Epithelial cell of esophagus (primary cell): ENCODE results near the gene ITGA1.

Experiments used
- DNase-seq: peaks from one replicate; pipeline ENCODE4 v3.0.0; 2010; ENCODE audit warnings: low read depth
- H3K4me3 ChIP-seq: 2 replicates; pipeline ENCODE4 v1.5.1; 2011; ENCODE audit warnings: mild to moderate bottlenecking, low read length, control low read depth
- TF ChIP-seq, protein P1 (sequence below): IDR thresholded peaks from 2 replicates; pipeline ENCODE4 v1.5.1; 2011; ENCODE audit warnings: low read depth, mild to moderate bottlenecking, low read length, control low read depth, inconsistent platforms; ENCODE audit not compliant: insufficient read depth; ENCODE audit errors: missing control alignments

Gene ITGA1

DNA sequence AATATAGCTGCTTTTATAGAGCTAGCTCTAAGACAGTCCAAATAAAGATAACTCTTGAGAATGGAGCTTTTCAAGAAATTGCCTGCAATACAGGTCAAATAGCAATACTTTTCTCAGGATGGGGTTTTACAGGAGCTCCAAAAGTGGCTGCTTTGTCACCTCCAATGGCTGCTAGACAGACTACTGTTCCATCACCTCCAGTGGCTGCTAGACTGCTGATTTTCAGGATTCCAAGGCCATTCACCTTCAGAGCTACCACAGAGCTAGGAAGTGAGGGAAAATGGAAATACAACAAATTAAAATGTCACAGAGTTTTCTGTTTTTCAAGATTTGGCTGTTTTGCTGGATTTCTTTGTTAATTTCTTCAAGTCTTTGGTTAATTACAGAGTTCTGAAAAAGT, 8.5 kb upstream of the ITGA1 start:
- no peak overlapping the region for H3K4me3 ChIP-seq
- no peak for DNase-seq
- TF ChIP-seq, protein P1, sequence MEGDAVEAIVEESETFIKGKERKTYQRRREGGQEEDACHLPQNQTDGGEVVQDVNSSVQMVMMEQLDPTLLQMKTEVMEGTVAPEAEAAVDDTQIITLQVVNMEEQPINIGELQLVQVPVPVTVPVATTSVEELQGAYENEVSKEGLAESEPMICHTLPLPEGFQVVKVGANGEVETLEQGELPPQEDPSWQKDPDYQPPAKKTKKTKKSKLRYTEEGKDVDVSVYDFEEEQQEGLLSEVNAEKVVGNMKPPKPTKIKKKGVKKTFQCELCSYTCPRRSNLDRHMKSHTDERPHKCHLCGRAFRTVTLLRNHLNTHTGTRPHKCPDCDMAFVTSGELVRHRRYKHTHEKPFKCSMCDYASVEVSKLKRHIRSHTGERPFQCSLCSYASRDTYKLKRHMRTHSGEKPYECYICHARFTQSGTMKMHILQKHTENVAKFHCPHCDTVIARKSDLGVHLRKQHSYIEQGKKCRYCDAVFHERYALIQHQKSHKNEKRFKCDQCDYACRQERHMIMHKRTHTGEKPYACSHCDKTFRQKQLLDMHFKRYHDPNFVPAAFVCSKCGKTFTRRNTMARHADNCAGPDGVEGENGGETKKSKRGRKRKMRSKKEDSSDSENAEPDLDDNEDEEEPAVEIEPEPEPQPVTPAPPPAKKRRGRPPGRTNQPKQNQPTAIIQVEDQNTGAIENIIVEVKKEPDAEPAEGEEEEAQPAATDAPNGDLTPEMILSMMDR: no peak

DNA sequence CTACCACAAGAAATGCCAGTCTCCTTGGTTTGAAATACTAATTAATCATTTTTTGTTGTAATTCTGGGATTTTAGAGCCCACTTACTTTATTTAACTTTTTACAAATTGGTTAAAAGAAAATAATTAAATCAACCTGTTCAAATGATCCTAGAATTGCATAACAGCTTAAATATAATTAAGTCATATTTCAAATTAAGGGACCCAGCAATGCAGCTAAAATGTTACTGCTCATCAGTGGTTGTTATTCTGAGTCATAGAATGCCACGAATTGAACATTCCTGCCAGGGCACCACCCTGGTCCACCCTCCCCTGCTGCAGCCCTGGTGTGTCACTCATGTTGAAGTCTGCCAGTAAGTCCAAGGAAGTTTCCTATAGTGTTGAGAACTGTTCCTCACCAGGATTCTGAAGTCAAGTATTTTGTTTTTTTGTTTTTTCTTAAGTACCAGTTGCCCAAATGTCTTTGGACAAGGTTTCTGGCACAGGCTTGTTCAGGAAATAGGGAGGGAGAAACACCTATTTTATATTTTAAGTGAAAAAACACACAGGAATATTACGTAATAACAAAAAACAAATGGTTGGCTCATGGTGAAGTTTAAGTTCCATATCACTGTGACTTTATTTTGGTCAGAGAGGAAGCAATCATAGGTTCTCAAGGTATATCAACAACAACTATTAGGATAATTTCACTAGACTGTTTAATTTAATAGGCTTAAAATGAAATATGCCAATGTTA, 4.3 kb upstream of the ITGA1 start:
- H3K4me3 ChIP-seq: no peak overlapping the region
- TF ChIP-seq, protein P1: no peak
- peak; percentile 93 for DNase-seq

DNA sequence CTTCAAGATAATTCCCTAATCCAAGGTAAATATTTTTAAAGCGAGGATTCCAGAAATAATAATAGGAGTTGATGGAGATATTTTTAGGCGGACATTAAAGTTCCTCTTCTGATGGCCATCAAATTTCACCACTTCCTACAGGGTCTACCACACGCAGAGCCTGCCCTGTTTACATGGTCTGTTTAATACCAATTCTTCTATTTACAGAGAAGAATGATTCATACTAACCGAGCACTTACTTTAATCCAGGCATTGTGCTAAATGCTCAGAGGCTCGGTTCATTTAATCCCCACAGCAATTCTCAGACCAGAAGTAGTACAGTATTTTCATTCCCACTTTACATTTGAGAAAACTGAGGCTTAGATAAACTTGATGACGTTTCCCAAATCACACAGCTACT, 3.0 kb upstream of the ITGA1 start:
- peak; percentile 50 for DNase-seq
- H3K4me3 ChIP-seq: no peak overlapping the region
- TF ChIP-seq, protein P1: no peak

DNA sequence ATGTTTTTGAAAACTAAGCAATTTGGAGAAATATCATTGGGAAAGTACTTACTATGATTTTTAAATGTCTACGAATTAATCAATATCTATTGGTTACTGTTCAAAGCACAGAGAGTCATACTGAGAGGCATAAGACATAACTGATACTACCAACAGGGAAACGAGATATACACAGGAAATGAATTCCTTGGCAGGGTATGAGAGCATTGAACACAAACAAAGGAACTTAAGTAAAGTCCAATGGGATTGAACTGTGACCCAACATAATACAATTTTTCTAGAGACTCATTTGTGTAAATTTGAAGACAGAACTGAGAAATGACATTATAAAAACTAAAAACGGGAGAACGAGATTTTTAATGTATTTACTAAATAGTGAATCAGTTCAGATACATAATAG, 1.3 kb upstream of the ITGA1 start:
- no peak for DNase-seq
- H3K4me3 ChIP-seq: no peak overlapping the region
- TF ChIP-seq, protein P1: no peak

DNA sequence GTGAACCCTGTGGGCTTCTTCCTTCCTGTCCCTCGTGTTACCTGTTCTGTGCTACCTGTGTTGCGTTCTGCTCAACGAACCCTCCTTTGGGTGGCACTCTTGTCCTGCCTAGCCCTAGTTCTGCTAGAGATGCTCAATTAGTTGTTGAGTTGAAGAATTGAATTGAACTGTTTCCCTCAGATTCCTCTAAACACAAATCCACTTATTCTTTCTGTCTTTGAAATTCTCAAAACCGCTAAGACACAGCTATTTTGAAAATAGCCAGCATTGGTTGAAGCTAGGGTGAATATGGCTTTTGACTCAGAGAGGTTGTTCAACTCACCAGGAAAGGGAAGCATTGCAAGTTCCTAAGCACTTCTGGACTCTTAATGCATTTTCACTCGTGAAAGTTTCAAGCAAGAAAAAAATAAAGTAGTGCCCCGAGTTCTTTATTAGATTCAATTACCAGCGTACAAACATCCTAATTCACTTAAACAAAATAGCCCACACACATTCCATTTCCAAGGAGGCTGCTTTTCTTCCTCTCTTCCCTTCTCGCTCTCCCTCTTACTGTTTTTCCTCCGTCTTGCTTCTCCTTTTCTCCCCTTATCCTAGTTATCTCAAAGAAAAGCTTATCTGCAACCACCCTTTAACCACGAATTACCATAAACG, 642 bp upstream of the ITGA1 start:
- H3K4me3 ChIP-seq: peak overlapping the region; percentile 58
- DNase-seq: peak; percentile 68
- TF ChIP-seq, protein P1: peak; percentile 68

DNA sequence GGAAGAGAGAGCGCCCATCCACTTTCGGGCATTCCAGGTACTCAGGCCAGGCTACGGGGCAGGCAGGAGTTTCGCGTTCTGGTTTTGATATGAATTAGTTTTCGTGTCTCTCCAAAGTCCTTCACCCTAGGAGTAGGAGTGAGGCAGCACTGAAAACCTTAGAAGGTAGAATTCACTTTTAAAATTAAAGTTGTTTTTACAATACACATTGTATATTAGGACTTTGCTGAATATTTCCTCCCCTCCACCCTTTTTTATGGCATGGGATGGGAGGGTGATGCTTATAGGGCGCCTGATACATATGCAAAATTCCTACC, 747 bp downstream of the ITGA1 start:
- no peak for DNase-seq
- TF ChIP-seq, protein P1: no peak
- H3K4me3 ChIP-seq: peak overlapping the region; percentile 58

DNA sequence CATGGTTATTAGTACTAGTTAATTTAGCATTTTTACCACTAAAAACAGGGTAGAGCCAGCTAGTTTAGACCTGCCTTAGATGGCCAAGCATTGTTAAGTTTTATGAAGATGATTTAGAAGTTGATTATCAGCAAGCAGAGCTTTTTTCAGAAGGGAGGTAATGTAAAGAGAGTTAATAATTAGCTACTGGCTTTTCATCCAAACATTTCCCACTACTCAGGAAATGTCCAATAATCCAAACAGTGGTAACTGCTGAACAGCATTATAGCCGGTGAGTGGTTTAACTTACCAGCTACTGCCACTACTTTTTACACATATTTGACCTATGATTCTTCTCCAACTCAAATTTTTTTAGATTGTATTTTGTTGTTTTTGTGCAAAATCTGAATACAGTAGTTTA, 1.7 kb downstream of the ITGA1 start:
- TF ChIP-seq, protein P1: no peak
- no peak overlapping the region for H3K4me3 ChIP-seq

More for the DNA sequence above, 1.7 kb downstream of the ITGA1 start:
- no peak for DNase-seq
